ENCODE data around the gene GFM2.
A peak's percentile ranks its signal among the peaks of the same experiment; 100 is the strongest.
"Not testable (repeated sequence)": the region's sequence is repeated elsewhere in the genome, so short reads cannot be mapped to it uniquely, and the experiment has no call there.

GFM2 gene

DNA sequence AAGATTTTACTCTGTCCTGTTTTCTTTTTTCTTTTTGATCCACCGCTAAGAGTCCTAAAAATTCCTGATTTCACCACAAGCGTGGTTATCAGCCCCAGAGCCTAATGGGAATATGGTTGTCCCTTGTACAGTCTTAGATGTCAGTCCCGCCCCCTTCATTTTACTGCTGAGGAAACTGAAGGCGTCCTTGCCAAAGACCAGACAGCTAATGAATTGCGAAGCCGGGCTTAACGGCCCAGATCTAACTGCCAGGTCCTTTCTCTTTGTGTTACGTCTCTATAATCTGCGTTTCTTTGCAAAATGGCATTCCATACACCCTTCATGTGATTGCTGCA lies 629 bp upstream of the GFM2 start:
- H3K27me3 ChIP-seq (ENCODE audit: insufficient read depth, low read length), result no peaks in the 10 kb centered on the region
- H3K4me1 ChIP-seq (ENCODE audit: control insufficient read depth, insufficient read depth, low read length, unreplicated experiment), result peaks cover 36% of the 10 kb centered on the region
- H3K4me3 ChIP-seq (ENCODE audit: low read depth, low read length), result peak overlapping the region; percentile 93
- H3K36me3 ChIP-seq (ENCODE audit: insufficient read depth, low read length), result peaks cover 2% of the 10 kb centered on the region
- peaks cover 44% of the 10 kb centered on the region for H3K79me2 ChIP-seq (ENCODE audit: control insufficient read depth, insufficient read depth, low read length, unreplicated experiment)
- peak overlapping the region; percentile 98 for H2AFZ ChIP-seq (ENCODE audit: low read length, unreplicated experiment)
- peak overlapping the region; percentile 51 for H3K27ac ChIP-seq (ENCODE audit: low read depth, low read length)

DNA sequence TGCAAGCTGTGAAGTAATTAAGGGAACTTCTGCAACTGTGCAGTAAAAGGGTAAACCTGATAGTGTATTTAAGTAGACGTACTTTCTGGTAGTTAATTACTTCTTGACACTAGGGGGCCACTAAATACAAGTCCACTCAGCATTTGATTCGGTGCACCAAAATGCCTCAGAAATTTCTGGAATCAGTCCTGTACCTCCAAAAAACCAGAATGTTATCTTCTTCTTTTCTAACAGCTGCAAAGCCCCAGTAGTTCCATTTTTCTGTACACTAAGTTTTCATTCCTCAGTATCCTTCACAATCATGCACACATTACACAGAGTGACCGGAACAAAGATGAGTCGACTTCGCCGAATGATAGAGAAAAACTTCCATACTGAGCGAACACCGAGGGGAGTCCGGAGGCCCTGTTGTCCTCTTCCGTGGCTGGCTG lies 484 bp downstream of the GFM2 start:
- Histone ChIP-seq H2AFZ (ENCODE audit: low read length, unreplicated experiment) (peak overlapping the region; percentile 91), H3K4me1 (ENCODE audit: control insufficient read depth, insufficient read depth, low read length, unreplicated experiment) (peaks cover 47% of the 10 kb centered on the region), H3K79me2 (ENCODE audit: control insufficient read depth, insufficient read depth, low read length, unreplicated experiment) (peaks cover 48% of the 10 kb centered on the region), H3K27me3 (ENCODE audit: insufficient read depth, low read length) (no peaks in the 10 kb centered on the region), H3K4me3 (ENCODE audit: low read depth, low read length) (peak overlapping the region; percentile 93), H3K36me3 (ENCODE audit: insufficient read depth, low read length) (no peaks in the 10 kb centered on the region; the same call in 1 of the 2 replicates), H3K27ac (ENCODE audit: low read depth, low read length) (0 out of 2 replicates have a peak overlapping the region, but pooled peaks have one; percentile 8)

DNA sequence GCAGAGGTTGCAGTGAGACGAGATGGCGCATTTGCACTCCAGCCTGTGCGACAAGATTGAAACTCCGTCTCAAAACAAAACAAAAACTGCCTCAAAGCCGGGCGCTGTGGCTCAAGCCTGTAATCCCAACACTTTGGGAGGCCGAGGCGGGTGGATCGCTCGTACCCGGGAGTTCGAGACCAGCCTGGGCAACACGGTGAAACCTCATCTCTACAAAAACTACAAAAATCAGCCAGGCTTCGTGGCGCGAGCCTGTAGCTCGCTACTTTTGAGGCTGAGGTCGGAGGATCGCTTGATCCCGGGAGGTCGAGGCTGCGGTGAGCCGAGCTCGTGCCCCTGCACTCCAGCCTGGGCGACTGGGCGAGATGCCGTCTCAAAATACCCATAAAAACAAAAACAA lies 988 bp downstream of the GFM2 start:
- Histone ChIP-seq H3K4me3 (ENCODE audit: low read depth, low read length) (peak overlapping the region; percentile 93), H3K79me2 (ENCODE audit: control insufficient read depth, insufficient read depth, low read length, unreplicated experiment) (peaks cover 48% of the 10 kb centered on the region), H2AFZ (ENCODE audit: low read length, unreplicated experiment) (no peak overlapping the region), H3K27me3 (ENCODE audit: insufficient read depth, low read length) (no peaks in the 10 kb centered on the region), H3K36me3 (ENCODE audit: insufficient read depth, low read length) (no peaks in the 10 kb centered on the region; the same call in 1 of the 2 replicates), H3K4me1 (ENCODE audit: control insufficient read depth, insufficient read depth, low read length, unreplicated experiment) (peaks cover 51% of the 10 kb centered on the region), H3K27ac (ENCODE audit: low read depth, low read length) (no peak overlapping the region)

GRCh38 chr5:74765201-74765600 lies 1.7 kb downstream of the GFM2 start:
- peaks cover 6% of the 10 kb centered on the region; the same call in 1 of the 2 replicates for H3K36me3 ChIP-seq (ENCODE audit: insufficient read depth, low read length)
- peak overlapping the region; percentile 93 for H3K4me3 ChIP-seq (ENCODE audit: low read depth, low read length)
- no peak overlapping the region for H2AFZ ChIP-seq (ENCODE audit: low read length, unreplicated experiment)
- H3K4me1 ChIP-seq (ENCODE audit: control insufficient read depth, insufficient read depth, low read length, unreplicated experiment), result peaks cover 51% of the 10 kb centered on the region
- H3K79me2 ChIP-seq (ENCODE audit: control insufficient read depth, insufficient read depth, low read length, unreplicated experiment), result peaks cover 48% of the 10 kb centered on the region
- no peak overlapping the region for H3K27ac ChIP-seq (ENCODE audit: low read depth, low read length)
- H3K27me3 ChIP-seq (ENCODE audit: insufficient read depth, low read length), result no peaks in the 10 kb centered on the region

GRCh38 chr5:74763504-74763903 lies 3.4 kb downstream of the GFM2 start:
- peak overlapping the region; percentile 77 for H3K27ac ChIP-seq (ENCODE audit: low read depth, low read length)
- no peaks in the 10 kb centered on the region for H3K27me3 ChIP-seq (ENCODE audit: insufficient read depth, low read length)
- peak overlapping the region; percentile 25 for H3K4me3 ChIP-seq (ENCODE audit: low read depth, low read length)
- H2AFZ ChIP-seq (ENCODE audit: low read length, unreplicated experiment), result no peak overlapping the region
- H3K79me2 ChIP-seq (ENCODE audit: control insufficient read depth, insufficient read depth, low read length, unreplicated experiment), result peaks cover 46% of the 10 kb centered on the region
- peaks cover 51% of the 10 kb centered on the region for H3K4me1 ChIP-seq (ENCODE audit: control insufficient read depth, insufficient read depth, low read length, unreplicated experiment)
- peaks cover 16% of the 10 kb centered on the region for H3K36me3 ChIP-seq (ENCODE audit: insufficient read depth, low read length)

- peaks cover 24% of the 10 kb centered on the region for H3K36me3 ChIP-seq (ENCODE audit: insufficient read depth, low read length)
- H3K27me3 ChIP-seq (ENCODE audit: insufficient read depth, low read length), result no peaks in the 10 kb centered on the region
- H3K79me2 ChIP-seq (ENCODE audit: control insufficient read depth, insufficient read depth, low read length, unreplicated experiment), result peaks cover 37% of the 10 kb centered on the region
- H2AFZ ChIP-seq (ENCODE audit: low read length, unreplicated experiment), result no peak overlapping the region
- peak overlapping the region; percentile 77 for H3K27ac ChIP-seq (ENCODE audit: low read depth, low read length)
- H3K4me3 ChIP-seq (ENCODE audit: low read depth, low read length), result peak overlapping the region; percentile 25; the same call in 1 of the 2 replicates
- H3K4me1 ChIP-seq (ENCODE audit: control insufficient read depth, insufficient read depth, low read length, unreplicated experiment), result peaks cover 47% of the 10 kb centered on the region
Measured at GRCh38 chr5:74762599-74762998, 4.3 kb downstream of the GFM2 start.

DNA sequence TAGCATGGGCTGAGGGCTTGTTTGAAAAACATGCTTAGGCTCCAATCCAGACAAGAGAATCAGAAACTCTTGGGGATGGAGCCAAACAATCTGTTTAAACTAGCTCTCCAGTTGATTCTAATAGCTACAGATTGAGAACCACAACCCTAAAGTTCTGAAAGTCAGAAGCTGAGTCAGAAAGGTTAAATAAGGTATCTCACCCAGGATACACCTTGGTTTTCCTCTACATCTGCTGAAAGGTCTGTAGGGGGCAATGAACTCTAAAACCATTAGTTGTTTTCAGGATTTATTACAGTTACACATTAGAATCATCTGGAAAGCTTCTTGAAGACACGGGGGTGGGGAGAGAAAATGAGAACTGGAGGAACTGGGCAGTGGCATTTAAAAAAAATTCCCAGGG lies 5.7 kb downstream of the GFM2 start:
- peaks cover 34% of the 10 kb centered on the region for H3K36me3 ChIP-seq (ENCODE audit: insufficient read depth, low read length)
- no peaks in the 10 kb centered on the region for H3K27me3 ChIP-seq (ENCODE audit: insufficient read depth, low read length)
- H3K27ac ChIP-seq (ENCODE audit: low read depth, low read length), result no peak overlapping the region
- no peak overlapping the region for H3K4me3 ChIP-seq (ENCODE audit: low read depth, low read length)
- H3K4me1 ChIP-seq (ENCODE audit: control insufficient read depth, insufficient read depth, low read length, unreplicated experiment), result peaks cover 47% of the 10 kb centered on the region
- no peak overlapping the region for H2AFZ ChIP-seq (ENCODE audit: low read length, unreplicated experiment)
- H3K79me2 ChIP-seq (ENCODE audit: control insufficient read depth, insufficient read depth, low read length, unreplicated experiment), result peaks cover 25% of the 10 kb centered on the region

GRCh38 chr5:74748742-74749141 lies 18.2 kb downstream of the GFM2 start:
- not testable (repeated sequence) for H3K4me1 ChIP-seq (ENCODE audit: control insufficient read depth, insufficient read depth, low read length, unreplicated experiment); H3K79me2 ChIP-seq (ENCODE audit: control insufficient read depth, insufficient read depth, low read length, unreplicated experiment); H3K27ac ChIP-seq (ENCODE audit: low read depth, low read length); H3K27me3 ChIP-seq (ENCODE audit: insufficient read depth, low read length); H2AFZ ChIP-seq (ENCODE audit: low read length, unreplicated experiment); H3K4me3 ChIP-seq (ENCODE audit: low read depth, low read length)
- peaks cover 29% of the 10 kb centered on the region; the same call in 1 of the 2 replicates for H3K36me3 ChIP-seq (ENCODE audit: insufficient read depth, low read length)

GRCh38 chr5:74738406-74738805 lies 28.5 kb downstream of the GFM2 start:
- Histone ChIP-seq H3K27me3 (ENCODE audit: insufficient read depth, low read length) (no peaks in the 10 kb centered on the region), H3K4me3 (ENCODE audit: low read depth, low read length) (no peak overlapping the region), H3K27ac (ENCODE audit: low read depth, low read length) (no peak overlapping the region), H3K4me1 (ENCODE audit: control insufficient read depth, insufficient read depth, low read length, unreplicated experiment) (no peaks in the 10 kb centered on the region), H2AFZ (ENCODE audit: low read length, unreplicated experiment) (no peak overlapping the region), H3K36me3 (ENCODE audit: insufficient read depth, low read length) (peaks cover 11% of the 10 kb centered on the region; the same call in 1 of the 2 replicates), H3K79me2 (ENCODE audit: control insufficient read depth, insufficient read depth, low read length, unreplicated experiment) (no peaks in the 10 kb centered on the region)

DNA sequence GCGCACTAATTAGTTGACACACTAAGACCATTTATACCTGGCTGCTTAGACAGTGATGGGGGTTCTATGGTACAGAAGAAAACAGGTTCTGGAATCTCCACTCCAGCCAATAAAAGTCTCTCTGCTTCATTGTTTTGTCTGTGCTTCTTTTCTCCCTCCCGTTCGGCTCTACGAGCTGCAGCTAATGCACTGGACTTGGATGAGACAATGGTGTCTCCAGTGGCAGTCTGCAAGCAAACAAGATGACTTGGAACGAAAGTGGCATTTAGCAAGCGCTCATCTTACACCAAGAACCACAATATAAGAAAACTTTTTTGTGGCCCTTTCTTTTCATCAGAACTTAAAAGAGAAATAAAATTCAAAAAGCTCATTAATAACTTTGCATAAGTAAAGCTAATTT lies 30.2 kb downstream of the GFM2 start:
- Histone ChIP-seq H3K4me1 (ENCODE audit: control insufficient read depth, insufficient read depth, low read length, unreplicated experiment) (no peaks in the 10 kb centered on the region), H2AFZ (ENCODE audit: low read length, unreplicated experiment) (no peak overlapping the region), H3K79me2 (ENCODE audit: control insufficient read depth, insufficient read depth, low read length, unreplicated experiment) (no peaks in the 10 kb centered on the region), H3K36me3 (ENCODE audit: insufficient read depth, low read length) (peaks cover 9% of the 10 kb centered on the region; the same call in 1 of the 2 replicates), H3K4me3 (ENCODE audit: low read depth, low read length) (no peak overlapping the region), H3K27ac (ENCODE audit: low read depth, low read length) (no peak overlapping the region), H3K27me3 (ENCODE audit: insufficient read depth, low read length) (no peaks in the 10 kb centered on the region)

DNA sequence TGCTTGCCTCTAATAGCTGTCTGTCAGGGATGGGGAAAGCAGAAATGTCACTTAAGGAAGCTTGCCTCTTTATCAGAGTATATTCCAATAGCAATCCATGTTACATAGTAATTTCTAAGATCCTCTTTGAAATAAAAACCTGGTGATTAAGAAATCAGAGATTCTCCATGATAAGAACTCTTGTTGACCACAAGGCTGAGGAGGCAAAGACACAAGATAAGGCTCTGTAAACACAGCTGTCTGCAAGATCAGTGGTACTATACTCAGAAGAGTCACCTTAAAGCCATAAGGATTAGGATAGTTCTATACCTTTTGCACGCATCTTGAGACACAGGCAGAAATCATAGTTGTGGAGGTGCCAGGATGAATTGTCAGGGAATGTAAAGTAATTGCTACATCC lies 41.6 kb downstream of the GFM2 start:
- no peaks in the 10 kb centered on the region for H3K79me2 ChIP-seq (ENCODE audit: control insufficient read depth, insufficient read depth, low read length, unreplicated experiment)
- no peak overlapping the region for H3K4me3 ChIP-seq (ENCODE audit: low read depth, low read length)
- no peak overlapping the region for H3K27ac ChIP-seq (ENCODE audit: low read depth, low read length)
- H3K4me1 ChIP-seq (ENCODE audit: control insufficient read depth, insufficient read depth, low read length, unreplicated experiment), result no peaks in the 10 kb centered on the region
- no peak overlapping the region for H2AFZ ChIP-seq (ENCODE audit: low read length, unreplicated experiment)
- no peaks in the 10 kb centered on the region for H3K27me3 ChIP-seq (ENCODE audit: insufficient read depth, low read length)
- H3K36me3 ChIP-seq (ENCODE audit: insufficient read depth, low read length), result peaks cover 24% of the 10 kb centered on the region

All from ACC112 (cell line).